ENCODE measurements around the gene KIF9.
"Not testable (repeated sequence)": the region's sequence is repeated elsewhere in the genome, so short reads cannot be mapped to it uniquely, and the experiment has no call there.

The KIF9 gene

DNA sequence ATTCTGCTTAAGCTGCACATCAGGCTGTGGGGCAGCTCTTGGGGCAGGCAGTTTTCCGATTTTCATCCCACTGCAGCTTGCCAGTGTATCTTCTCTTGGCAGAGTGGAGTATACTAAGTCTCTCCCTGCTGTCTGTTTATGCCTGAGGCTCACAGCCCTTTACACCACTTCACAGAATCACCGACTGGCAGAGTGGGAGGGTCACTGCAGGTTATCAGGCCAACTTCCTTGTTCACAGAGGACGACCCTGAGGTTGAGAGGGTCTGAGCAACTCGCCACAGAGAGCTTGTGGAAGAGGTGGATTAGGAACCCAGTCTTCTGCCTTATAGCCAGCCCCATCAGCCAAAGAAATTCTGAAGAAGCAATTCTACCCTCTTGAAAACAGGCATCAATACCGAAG lies 30.9 kb downstream of the KIF9 start:
- no peak for DNase-seq (ENCODE audit: low read depth, low spot score)

GRCh38 chr3:47251085-47251484 lies 31.5 kb downstream of the KIF9 start:
- not testable (repeated sequence) for DNase-seq (ENCODE audit: low read depth, low spot score)

DNA sequence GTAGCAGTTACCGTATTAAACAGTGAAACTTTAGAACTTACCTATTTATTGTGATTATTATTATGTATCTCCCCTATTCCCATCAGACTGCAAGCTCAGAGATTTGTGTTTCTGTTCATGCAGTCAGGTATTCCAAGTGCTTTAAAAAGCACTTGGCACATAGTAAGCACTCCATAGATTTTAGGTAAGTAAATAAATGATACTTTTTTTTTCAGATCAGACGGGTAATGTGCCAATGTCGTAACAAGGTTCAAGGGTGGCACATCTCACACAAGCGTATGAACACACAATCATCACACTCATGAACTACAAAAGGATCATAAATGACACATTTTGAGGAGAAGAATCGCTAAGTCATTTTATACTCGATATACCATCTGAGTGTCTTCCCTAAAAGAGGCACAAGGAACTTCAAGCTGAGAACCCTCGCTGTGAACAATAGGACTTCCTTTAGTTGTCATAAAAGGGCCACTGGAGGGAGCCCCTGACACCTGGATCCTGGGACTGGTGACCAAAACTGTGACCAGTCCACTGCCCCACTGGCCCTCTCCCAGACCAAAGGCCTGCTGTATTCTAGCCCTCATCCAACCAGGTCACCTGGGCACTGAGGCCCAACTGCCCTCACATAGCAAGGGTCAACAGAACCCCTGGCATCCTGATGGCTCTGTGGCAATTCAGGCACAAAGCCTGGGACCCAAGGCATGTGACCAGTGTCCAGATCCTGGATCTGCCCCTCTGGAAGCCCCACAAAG lies 32.1 kb downstream of the KIF9 start:
- peak; percentile 30 for DNase-seq (ENCODE audit: low read depth, low spot score)

GRCh38 chr3:47247131-47248064 lies 35.2 kb downstream of the KIF9 start:
- DNase-seq (ENCODE audit: low read depth, low spot score): no peak

GRCh38 chr3:47245271-47245670 lies 37.3 kb downstream of the KIF9 start:
- no peak for DNase-seq (ENCODE audit: low read depth, low spot score)

DNA sequence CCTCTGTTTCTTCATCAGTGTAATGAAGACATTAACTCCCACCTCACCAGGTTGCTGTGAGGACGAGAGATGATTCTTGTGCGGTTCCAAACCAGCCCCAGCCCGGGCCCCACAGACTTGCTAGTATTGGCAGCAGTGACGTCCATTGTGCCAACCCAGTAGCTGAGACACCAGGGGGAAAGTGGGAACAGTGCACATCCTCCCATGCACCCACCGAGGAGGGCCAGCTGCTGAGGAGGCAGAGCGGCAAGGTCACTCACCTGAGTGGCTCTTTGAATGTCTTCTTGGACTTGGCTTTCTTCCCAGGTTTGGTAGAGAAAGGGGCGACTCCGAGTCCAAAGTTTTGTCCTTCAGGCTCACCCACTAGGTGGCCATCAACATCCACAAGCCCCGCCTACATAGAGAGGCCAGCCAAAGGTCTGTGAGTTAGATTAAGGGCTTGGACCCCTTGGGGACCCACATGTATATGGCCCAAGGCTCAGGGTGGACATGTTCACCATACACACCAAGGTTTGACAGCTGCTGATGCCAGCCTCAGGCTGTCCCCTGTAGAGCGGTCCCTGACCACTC lies 38.0 kb downstream of the KIF9 start:
- DNase-seq (ENCODE audit: low read depth, low spot score): no peak

DNA sequence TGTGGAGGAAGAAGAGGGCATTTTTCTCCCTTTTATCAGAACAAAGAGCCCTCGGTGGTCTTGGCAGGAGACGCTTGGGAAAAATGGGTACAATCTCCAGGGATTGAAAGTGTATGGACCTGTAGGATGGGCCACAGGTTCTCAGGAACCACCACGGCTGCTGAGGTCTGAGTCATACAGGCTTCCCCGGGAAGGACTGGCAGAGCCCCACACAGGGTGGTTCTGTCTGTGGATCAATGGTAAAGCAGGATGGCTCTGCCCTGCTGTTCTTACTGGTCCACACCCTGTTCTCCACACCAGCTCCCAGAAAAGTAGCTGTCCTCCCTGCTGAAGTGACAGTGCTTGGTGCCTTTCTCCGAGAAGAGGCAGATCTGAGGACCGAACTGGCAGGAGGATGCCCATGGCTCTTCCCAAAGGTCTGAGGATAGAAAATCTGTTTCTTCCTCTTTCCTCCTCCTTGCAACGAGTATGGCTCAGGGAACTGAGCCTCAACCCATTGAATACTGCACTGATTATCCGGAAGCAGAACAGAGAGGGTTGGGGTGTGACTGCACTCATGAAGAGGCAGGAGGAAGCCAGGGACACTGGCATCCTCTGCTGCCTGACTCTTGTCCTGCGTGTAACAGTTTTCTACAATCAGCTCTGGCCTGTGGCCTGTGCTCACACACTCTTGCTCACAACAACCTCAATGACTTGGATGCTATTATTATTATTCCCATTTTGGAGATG lies 39.0 kb downstream of the KIF9 start:
- no peak for DNase-seq (ENCODE audit: low read depth, low spot score)

DNA sequence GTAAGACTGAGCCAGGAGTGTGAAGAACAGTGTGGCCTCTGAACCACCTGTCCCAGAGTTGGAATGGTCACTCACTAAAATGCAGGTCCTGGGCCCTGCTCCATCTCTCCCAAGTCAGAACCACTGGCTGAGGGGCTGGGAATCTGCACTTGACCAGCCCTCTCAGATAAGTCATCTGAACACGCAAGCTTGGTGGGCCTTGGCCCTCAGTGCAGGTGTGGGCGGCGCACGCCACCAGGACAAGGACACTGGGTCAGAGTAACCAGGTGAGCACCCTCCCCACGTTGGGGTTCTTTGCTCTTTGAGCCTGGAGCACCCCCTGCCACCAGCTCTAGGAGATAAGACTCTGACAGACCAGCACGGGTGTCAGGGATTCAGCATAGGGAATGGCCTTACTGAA lies 42.7 kb downstream of the KIF9 start:
- DNase-seq (ENCODE audit: low read depth, low spot score): no peak

DNA sequence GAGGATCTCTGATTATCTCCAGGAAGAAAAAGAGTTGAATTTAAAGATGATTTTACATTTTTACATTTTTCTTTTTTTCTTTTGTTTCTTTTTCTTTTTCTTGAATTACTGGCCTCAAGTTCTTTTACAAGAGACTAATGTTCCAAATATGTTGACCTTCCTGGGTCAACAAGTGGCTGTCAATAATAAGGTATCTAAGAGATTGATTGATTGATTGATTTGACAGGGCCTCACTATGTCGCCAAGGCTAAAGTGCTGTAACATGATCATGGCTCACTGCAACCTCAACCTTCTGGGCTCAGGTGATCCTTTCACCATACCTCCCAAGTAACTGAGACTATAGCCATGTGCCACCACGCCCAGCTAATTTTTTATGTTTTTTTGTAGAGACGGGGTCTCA lies 44.6 kb downstream of the KIF9 start:
- DNase-seq (ENCODE audit: low read depth, low spot score): no peak

GRCh38 chr3:47228088-47228487 lies 54.5 kb downstream of the KIF9 start:
- no peak for DNase-seq (ENCODE audit: low read depth, low spot score)

DNA sequence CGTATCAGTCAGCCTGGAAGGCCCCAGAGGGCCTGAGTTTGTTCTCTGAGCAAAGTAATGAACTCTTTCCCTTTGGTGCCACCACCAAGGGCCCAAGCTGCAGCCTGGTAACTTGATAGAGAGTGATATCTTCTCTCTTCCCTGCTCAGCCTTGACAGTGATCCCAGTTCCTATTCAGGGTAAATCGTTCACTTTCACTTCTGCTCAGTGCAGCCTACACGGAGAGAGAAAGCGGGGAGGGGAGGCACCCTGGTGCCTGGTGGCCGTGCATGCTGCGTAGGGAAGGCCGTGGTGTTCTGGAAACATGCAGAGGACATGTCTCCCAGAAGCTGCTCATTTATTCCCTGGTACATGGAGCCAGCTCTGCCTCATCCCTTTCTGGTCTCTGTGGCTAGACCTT lies 54.9 kb downstream of the KIF9 start:
- no peak for DNase-seq (ENCODE audit: low read depth, low spot score)

GRCh38 chr3:47225310-47225906 lies 57.2 kb downstream of the KIF9 start:
- DNase-seq (ENCODE audit: low read depth, low spot score): no peak

GRCh38 chr3:47223755-47224154 lies 58.8 kb downstream of the KIF9 start:
- no peak for DNase-seq (ENCODE audit: low read depth, low spot score)

DNA sequence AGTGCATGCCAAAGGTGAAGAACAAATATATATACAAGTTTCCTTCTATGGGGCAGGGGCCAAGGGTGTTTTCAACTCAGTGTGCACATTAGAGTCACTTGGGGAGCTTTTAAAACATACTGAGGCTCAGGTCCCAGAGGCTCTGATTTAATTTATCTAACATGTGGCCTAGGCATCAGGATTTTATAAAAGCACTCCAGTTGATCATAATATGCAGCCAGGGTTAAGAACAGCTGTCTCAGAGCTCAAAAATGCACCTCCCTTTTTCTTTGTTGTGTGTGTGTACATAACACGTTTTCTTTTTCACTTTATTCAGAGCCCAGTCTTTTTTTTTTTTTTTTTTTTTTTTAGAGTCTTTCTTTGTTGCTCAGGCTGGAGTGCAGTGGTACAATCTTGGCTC lies 60.8 kb downstream of the KIF9 start:
- no peak for DNase-seq (ENCODE audit: low read depth, low spot score)

DNA sequence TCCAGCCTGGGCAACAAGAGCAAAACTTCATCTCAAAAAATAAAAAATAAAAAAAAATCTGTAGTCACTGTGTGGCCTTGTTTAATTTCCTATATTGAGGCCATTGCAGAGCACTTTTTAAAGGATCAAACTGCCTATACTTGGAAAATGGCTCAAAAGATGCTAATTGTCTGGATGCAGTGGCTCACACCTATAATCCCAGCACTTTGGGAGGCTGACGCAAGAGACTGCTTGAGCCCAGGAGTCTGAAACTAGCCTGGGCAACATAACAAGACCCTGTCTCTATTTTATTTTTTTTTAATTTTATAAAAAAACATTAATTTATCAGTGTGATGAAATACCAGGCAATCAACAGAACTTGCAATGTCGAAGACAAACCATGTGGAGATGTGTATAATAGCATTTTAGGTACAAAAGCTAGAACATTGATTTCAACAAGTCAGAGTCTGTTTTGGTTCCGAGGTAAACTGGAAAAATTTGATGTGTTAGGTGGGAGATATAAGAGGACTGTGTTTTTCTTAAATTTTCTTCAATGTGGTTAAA lies 71.7 kb downstream of the KIF9 start:
- no peak for DNase-seq (ENCODE audit: low read depth, low spot score)

GRCh38 chr3:47206022-47206421 lies 76.6 kb downstream of the KIF9 start:
- DNase-seq (ENCODE audit: low read depth, low spot score): not testable (repeated sequence)

DNA sequence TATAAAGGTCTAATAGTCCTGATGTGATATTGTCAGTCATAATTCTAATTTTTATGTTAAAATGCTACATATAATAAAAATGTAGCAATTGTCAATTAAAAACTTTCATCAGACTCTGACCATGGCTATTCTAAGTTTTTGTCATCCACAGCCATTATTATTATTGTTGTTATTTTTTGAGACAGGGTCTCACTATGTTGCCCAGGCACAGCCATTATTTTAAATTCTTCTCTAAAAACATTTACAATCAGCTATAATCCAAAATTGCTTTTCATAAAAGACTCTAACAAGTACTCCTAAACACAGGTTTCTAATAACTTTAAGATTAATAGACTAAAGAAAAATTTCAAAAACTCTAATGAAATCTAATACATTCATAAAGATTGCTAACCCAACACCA lies 77.7 kb downstream of the KIF9 start:
- no peak for DNase-seq (ENCODE audit: low read depth, low spot score)

- no peak for DNase-seq (ENCODE audit: low read depth, low spot score)
Observed at GRCh38 chr3:47202542-47202941, 80.1 kb downstream of the KIF9 start.

DNA sequence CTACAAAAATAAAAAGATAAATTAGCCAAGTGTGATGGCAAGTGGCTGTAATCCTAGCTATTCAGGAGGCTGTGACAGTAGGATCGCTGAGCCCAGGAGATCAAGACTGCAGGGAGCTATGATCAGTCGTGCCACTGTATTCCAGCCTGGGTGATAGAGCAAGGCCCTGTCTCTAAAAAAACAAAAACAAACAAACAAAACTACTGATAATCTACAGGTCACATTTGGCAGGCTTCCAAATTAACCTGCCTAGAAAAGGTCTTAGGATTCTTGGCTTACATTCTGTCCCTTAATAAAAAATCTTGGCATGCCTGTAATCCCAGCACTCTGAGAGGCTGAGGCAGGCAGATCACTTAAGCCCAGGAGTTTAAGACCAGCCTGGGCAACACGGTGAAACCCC lies 85.3 kb downstream of the KIF9 start:
- no peak for DNase-seq (ENCODE audit: low read depth, low spot score)

GRCh38 chr3:47194994-47195393 lies 87.6 kb downstream of the KIF9 start:
- DNase-seq (ENCODE audit: low read depth, low spot score): no peak
